GM12878 (cell line): ENCODE data around the gene DGCR8. TPM values are rescaled to one million over a fixed set of nuclear protein-coding genes. Genes with fewer than 3 reads are reported as not detected.

Source experiments
- ATAC-seq: fragments of 200-7000 bp; cut with Tn5 transposase; 3 replicates; pipeline ENCODE4 v1.9.1; 2020; ENCODE audit warnings: mild to moderate bottlenecking, moderate library complexity
- Bru-seq: library from RNA; stranded (reverse); fragments of 400-500 nt; gene quantifications from one replicate; lab custom pipeline; 2021; lab: Mats Ljungman, UMichigan
- BruChase-seq, 2 experiments: library from RNA; stranded (reverse); fragments of 400-500 nt; gene quantifications; one replicate each; lab custom pipeline; 2021; lab: Mats Ljungman, UMichigan
- BruUV-seq: library from RNA; stranded (reverse); fragments of 400-500 nt; replicated peaks from 2 replicates; lab custom pipeline; 2021; lab: Mats Ljungman, UMichigan
- CTCF ChIA-PET: fragments of 300-600 bp; sonication (Branson Sonifier 250); formaldehyde crosslinking; extraction: SDS; loops from one replicate; lab custom pipeline; 2021; ENCODE audit warnings: inconsistent platforms; lab: Yijun Ruan, JAX
- POLR2A ChIA-PET: fragments of 350-600 bp; formaldehyde crosslinking; extraction: SDS; loops from one replicate; lab custom pipeline; 2021; ENCODE audit warnings: inconsistent platforms; lab: Charles Lee
- RAD21 ChIA-PET: fragments of 300-600 bp; sonication (Branson Sonifier 250); formaldehyde crosslinking; loops from one replicate; lab custom pipeline; 2023; ENCODE audit warnings: antibody characterized with exemption; ENCODE audit not compliant: unreplicated experiment; lab: Charles Lee
- SMC1A ChIA-PET: fragments of 300-600 bp; sonication (Branson Sonifier 250); formaldehyde crosslinking; loops from one replicate; lab custom pipeline; 2023; ENCODE audit not compliant: unreplicated experiment, uncharacterized antibody; lab: Charles Lee
- DNase-seq: peaks from one replicate; pipeline ENCODE4 v3.0.0-alpha.2; 2011; ENCODE audit warnings: low read depth, low spot score
- FAIRE-seq: peaks from 3 replicates; lab custom pipeline; 2011; peaks lifted over from hg19 to GRCh38; lab: Jason Lieb, UNC
- H2AFZ ChIP-seq: 2 replicates; pipeline ENCODE4 v1.6.0; 2011; ENCODE audit warnings: low read depth, low read length, control low read depth; ENCODE audit not compliant: control insufficient read depth
- H3K27ac ChIP-seq: 2 replicates; pipeline ENCODE4 v1.5.1; 2011; ENCODE audit warnings: control low read depth; ENCODE audit not compliant: control insufficient read depth, insufficient read depth
- H3K27me3 ChIP-seq, 2 experiments: replicated peaks in 1 of 2; 2 replicates each; pipeline versions ENCODE4 v1.6.0 to v1.6.1; 2011; ENCODE audit warnings: low read length in 1 of 2; ENCODE audit not compliant: control insufficient read depth in 2 of 2, insufficient read depth in 2 of 2
- H3K36me3 ChIP-seq, 2 experiments: 2 replicates each; pipeline ENCODE4 v1.5.1; 2011; ENCODE audit warnings: low read length in 1 of 2; ENCODE audit not compliant: control insufficient read depth in 2 of 2, insufficient read depth in 2 of 2
- H3K4me1 ChIP-seq: 2 replicates; pipeline ENCODE4 v1.6.1; 2011; ENCODE audit warnings: mild to moderate bottlenecking, low read length, moderate library complexity, mixed read lengths; ENCODE audit not compliant: control insufficient read depth, insufficient read depth
- H3K4me2 ChIP-seq: 2 replicates; pipeline ENCODE4 v1.6.0; 2011; ENCODE audit warnings: control low read depth; ENCODE audit not compliant: control insufficient read depth, insufficient read depth
- H3K4me3 ChIP-seq: fragments of 200-600 bp; sonication (generic); 2 replicates; pipeline ENCODE4 v1.5.1; 2016
- H3K79me2 ChIP-seq: 2 replicates; pipeline ENCODE4 v1.6.0; 2011; ENCODE audit warnings: low read length; ENCODE audit not compliant: control insufficient read depth, insufficient read depth
- H3K9ac ChIP-seq: 2 replicates; pipeline ENCODE4 v1.8.0; 2011; ENCODE audit warnings: low read length, control low read depth, mixed read lengths; ENCODE audit not compliant: control insufficient read depth, insufficient read depth
- H3K9me3 ChIP-seq: replicated peaks from 3 replicates; pipeline ENCODE4 v1.5.1; 2011; ENCODE audit warnings: mild to moderate bottlenecking, low read length; ENCODE audit not compliant: control insufficient read depth, insufficient read depth
- H4K20me1 ChIP-seq: 2 replicates; pipeline ENCODE4 v1.6.0; 2011; ENCODE audit not compliant: control insufficient read depth, insufficient read depth
- BACH1 ChIP-seq: fragments of 450-650 bp; IDR thresholded peaks from 2 replicates; pipeline ENCODE4 v1.6.1; 2017; ENCODE audit warnings: mild to moderate bottlenecking, borderline replicate concordance
- E2F8 ChIP-seq: fragments of 450-650 bp; IDR thresholded peaks from 2 replicates; pipeline ENCODE4 v1.6.1; 2018; ENCODE audit warnings: mild to moderate bottlenecking, low read depth, moderate library complexity; ENCODE audit not compliant: partially characterized antibody
- EP300 ChIP-seq, 2 experiments: fragments of 150-350 bp in 1 of 2; IDR thresholded peaks; 2 replicates each; pipeline ENCODE4 v1.6.1; 2011 to 2012; ENCODE audit warnings: low read depth in 2 of 2, low read length in 2 of 2, borderline replicate concordance in 1 of 2, improper control_type of control experiment in 1 of 2, inconsistent platforms in 1 of 2; ENCODE audit not compliant: control insufficient read depth in 1 of 2
- GATAD2B ChIP-seq: fragments of 450-650 bp; conservative IDR thresholded peaks from 2 replicates; pipeline ENCODE4 v1.6.1; 2017; ENCODE audit warnings: low read depth, mild to moderate bottlenecking, moderate library complexity
- NR2C1 ChIP-seq: fragments of 450-650 bp; IDR thresholded peaks from 2 replicates; pipeline ENCODE4 v1.6.1; 2017; ENCODE audit warnings: antibody characterized with exemption, mild to moderate bottlenecking, moderate library complexity
- NR2F1 ChIP-seq: fragments of 450-650 bp; conservative IDR thresholded peaks from 2 replicates; pipeline ENCODE4 v1.6.1; 2017; ENCODE audit warnings: mild to moderate bottlenecking
- POLR2A ChIP-seq: IDR thresholded peaks from 2 replicates; pipeline ENCODE4 v1.6.1; 2011; ENCODE audit warnings: low read depth, mild to moderate bottlenecking, low read length
- POLR2AphosphoS2 ChIP-seq: IDR thresholded peaks from 2 replicates; pipeline ENCODE4 v1.6.1; 2011; ENCODE audit warnings: low read depth, mild to moderate bottlenecking, low read length, improper control_type of control experiment, moderate library complexity
- POLR2AphosphoS5 ChIP-seq: IDR thresholded peaks from 2 replicates; pipeline ENCODE4 v1.6.1; 2011; ENCODE audit warnings: mild to moderate bottlenecking, low read length, inconsistent platforms
- RB1 ChIP-seq: fragments of 450-650 bp; formaldehyde crosslinking; IDR thresholded peaks from 2 replicates; pipeline ENCODE4 v1.6.1; 2017; ENCODE audit warnings: mild to moderate bottlenecking, borderline replicate concordance
- WGBS: methylation state at CpG from one replicate; pipeline ENCODE4 v1.1.6; 2016; ENCODE audit warnings: low lambda C conversion rate; ENCODE audit not compliant: insufficient replicate concordance, insufficient coverage; ENCODE audit errors: missing lambda C conversion rate; 5-methylcytosine and 5-hydroxymethylcytosine counted together
- in situ Hi-C: fragments of 300-500 bp; cut with MboI; formaldehyde crosslinking; loops from 9 replicates; pipeline ENCODE4 v1.14.3; 2018; ENCODE audit warnings: mixed read lengths
- intact Hi-C: fragments of 100-400 bp; cut with micrococcal nuclease; formaldehyde crosslinking; loops from one replicate; pipeline ENCODE4 v1.14.2; 2022; ENCODE audit not compliant: unreplicated experiment
- long read RNA-seq, 2 experiments: library from polyadenylated mRNA; unstranded; transcript quantifications; one replicate each; pipeline ENCODE4 v2.0.0, GENCODE V29; 2019 to 2020
- polyA minus RNA-seq, 3 experiments: library from RNA; depleted of rRNA, polyadenylated mRNA; stranded (reverse); fragments of >200 nt; gene quantifications; 2 replicates each; pipeline ENCODE4 v1.2.3, GENCODE V29; 2011
- polyA plus RNA-seq, 11 experiments: library from polyadenylated mRNA; depleted of rRNA in 4 of 11; unstranded in 6 of 11; stranded (reverse) in 5 of 11; fragments of >200 nt; fragmentation: Nextera tagmentation in 4 of 11; fragmentation: Illumina TruSeq in 1 of 11; extraction: Ambion mirVana in 4 of 11; extraction: Trizol in 1 of 11; gene quantifications; 1 replicate in 1 of 11; 2 replicates in 10 of 11; pipeline versions ENCODE4 v1.2.1 to v1.2.3, GENCODE V29; 2011 to 2016; ENCODE audit warnings: inconsistent platforms in 2 of 11, missing spikeins in 2 of 11, low read depth in 1 of 11
- total RNA-seq, 4 experiments: library from RNA; depleted of rRNA in 3 of 4; stranded (reverse); fragments of >200 nt in 3 of 4; fragmentation: Illumina TruSeq in 1 of 4; extraction: Trizol in 1 of 4; gene quantifications; 2 replicates each; pipeline versions ENCODE4 v1.2.1 to v1.2.3, GENCODE V29; 2013 to 2021
- TF ChIP-seq, protein P1 (sequence below): fragments of 450-650 bp; IDR thresholded peaks from 2 replicates; pipeline ENCODE4 v1.6.1; 2016; ENCODE audit warnings: mild to moderate bottlenecking
- TF ChIP-seq, protein P2 (sequence below): IDR thresholded peaks from 2 replicates; pipeline ENCODE4 v1.6.1; 2011; ENCODE audit warnings: low read depth, mild to moderate bottlenecking, low read length, moderate library complexity, borderline replicate concordance; ENCODE audit errors: extremely low read depth

Gene DGCR8
- 62.1 and 88.0 TPM in 2 replicates for total RNA-seq (2013; cell fraction: nucleolus; rRNA removed)
- total RNA-seq (2014; rRNA removed) (24.1 and 28.5 TPM in 2 replicates), total RNA-seq (2014; rRNA removed; fragmentation: Illumina TruSeq; extraction: Trizol) (15.4 and 17.3 TPM in 2 replicates), total RNA-seq (2021) (33.0 and 35.1 TPM in 2 replicates), polyA plus RNA-seq (2011; rRNA removed) (15.0 and 17.1 TPM in 2 replicates), polyA plus RNA-seq (2014; fragmentation: Illumina TruSeq; extraction: Trizol) (14.1 and 17.9 TPM in 2 replicates), polyA plus RNA-seq (2014; fragmentation: Nextera tagmentation; extraction: Ambion mirVana) (1 to 10 TPM; 1.2 to 2.5 TPM), polyA plus RNA-seq (2014; rRNA removed) (27.8 and 29.7 TPM in 2 replicates), polyA plus RNA-seq (2016; fragmentation: Nextera tagmentation; extraction: Ambion mirVana) (10 to 100 TPM; 12.9 to 16.9 TPM), polyA minus RNA-seq (2011; rRNA and poly(A)+ RNA removed) (18.9 and 21.9 TPM in 2 replicates), Bru-seq, nascent RNA (percentile 65 among the genes with signal in this experiment), BruChase-seq, experiment 1, labeled RNA remaining after a 6-hour chase (percentile 76 among the genes with signal in this experiment), BruChase-seq, experiment 2, labeled RNA remaining after a 2-hour chase (percentile 78 among the genes with signal in this experiment)
- 10.6 TPM for polyA plus RNA-seq (2011; ENCODE audit: low read depth)
- polyA plus RNA-seq (2011; cell fraction: cytosol; rRNA removed), result 18.7 and 20.5 TPM in 2 replicates
- polyA plus RNA-seq (2011; cell fraction: nucleus; rRNA removed), result 96.6 and 126 TPM in 2 replicates
- 13.6 and 18.8 TPM in 2 replicates for polyA plus RNA-seq (2012)
- polyA minus RNA-seq (2011; cell fraction: cytosol; rRNA and poly(A)+ RNA removed), result 7.9 and 8.5 TPM in 2 replicates
- polyA minus RNA-seq (2011; cell fraction: nucleus; rRNA and poly(A)+ RNA removed), result 18.7 and 34.8 TPM in 2 replicates
- long read RNA-seq, experiment 1, full-length matches to known transcripts, result 4 of 11 reads
- long read RNA-seq, experiment 1, partial matches to known transcripts, result 2 of 11 reads
- long read RNA-seq, experiment 1, other reads (novel, unspliced or antisense), result 5 of 11 reads
- long read RNA-seq, experiment 2, partial matches to known transcripts, result 5 of 8 reads
- long read RNA-seq, experiment 2, other reads (novel, unspliced or antisense), result 3 of 8 reads

- BruUV-seq, result no TSS peak
- SMC1A ChIA-PET, result no interaction called here
- TF ChIP-seq E2F8 (peak; percentile 35), GATAD2B (peak; percentile 92), EP300 (IDR thresholded peaks at IDR 0.05; ENCODE audit: borderline replicate concordance in 1 of 2, control insufficient read depth in 1 of 2, low read depth in 2 of 2, low read length in 2 of 2) (no peak), POLR2A (peak; percentile 83), RB1 (peak; percentile 86; the same call in 1 of the 2 replicates), POLR2AphosphoS5 (peak; percentile 59; the same call in 1 of the 2 replicates), POLR2AphosphoS2 (0 out of 2 replicates have a peak, but pooled peaks have one; percentile 31), NR2F1 (peak; percentile 76; the same call in 1 of the 2 replicates), NR2C1 (peak; percentile 30; the same call in 1 of the 2 replicates), BACH1 (peak; percentile 24; the same call in 1 of the 2 replicates)
- TF ChIP-seq, protein P1, sequence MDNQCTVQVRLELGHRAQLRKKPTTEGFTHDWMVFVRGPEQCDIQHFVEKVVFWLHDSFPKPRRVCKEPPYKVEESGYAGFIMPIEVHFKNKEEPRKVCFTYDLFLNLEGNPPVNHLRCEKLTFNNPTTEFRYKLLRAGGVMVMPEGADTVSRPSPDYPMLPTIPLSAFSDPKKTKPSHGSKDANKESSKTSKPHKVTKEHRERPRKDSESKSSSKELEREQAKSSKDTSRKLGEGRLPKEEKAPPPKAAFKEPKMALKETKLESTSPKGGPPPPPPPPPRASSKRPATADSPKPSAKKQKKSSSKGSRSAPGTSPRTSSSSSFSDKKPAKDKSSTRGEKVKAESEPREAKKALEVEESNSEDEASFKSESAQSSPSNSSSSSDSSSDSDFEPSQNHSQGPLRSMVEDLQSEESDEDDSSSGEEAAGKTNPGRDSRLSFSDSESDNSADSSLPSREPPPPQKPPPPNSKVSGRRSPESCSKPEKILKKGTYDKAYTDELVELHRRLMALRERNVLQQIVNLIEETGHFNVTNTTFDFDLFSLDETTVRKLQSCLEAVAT, result 0 out of 2 replicates have a peak, but pooled peaks have one; percentile 48
- TF ChIP-seq, protein P2, sequence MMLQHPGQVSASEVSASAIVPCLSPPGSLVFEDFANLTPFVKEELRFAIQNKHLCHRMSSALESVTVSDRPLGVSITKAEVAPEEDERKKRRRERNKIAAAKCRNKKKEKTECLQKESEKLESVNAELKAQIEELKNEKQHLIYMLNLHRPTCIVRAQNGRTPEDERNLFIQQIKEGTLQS, result no peak
These were observed at the start of gene DGCR8 for GRCh38 chr22:20079745-20080444. TSS of gene DGCR8 (plus strand) at chr22:20080241. CDS start at chr22:20085964, 5,723 bp downstream.

More at GRCh38 chr22:20079745-20080444, at the start of gene DGCR8:
- Histone ChIP-seq H2AFZ (peak within 1 kb of the TSS; percentile 97), H3K36me3 (no peaks in the 10 kb centered on the region), H3K27ac (peak within 1 kb of the TSS; percentile 71), H3K27me3 (no peaks in the 10 kb centered on the region), H3K9me3 (no peaks in the 10 kb centered on the region), H3K79me2 (peaks cover 49% of the 10 kb centered on the region), H4K20me1 (no peaks in the 10 kb centered on the region), H3K4me1 (peaks cover 8% of the 10 kb centered on the region), H3K9ac (peak within 1 kb of the TSS; percentile 62), H3K4me2 (peak within 1 kb of the TSS; percentile 97), H3K4me3 (peak within 1 kb of the TSS; percentile 95)
- peak; percentile 28 for DNase-seq
- ChIA-PET POLR2A (no interaction called here), CTCF (interaction anchor here (0.9 to 1.3 kb wide), 2 partner anchors 11 to 37 kb away, joined by 3 read pairs; partner anchors contain the start of gene TRMT2A), RAD21 (interaction anchor here (1.5 kb wide), 1 partner anchor 58 kb away, joined by 5 read pairs; no protein-coding TSS in a partner anchor)
- peak; percentile 89 for ATAC-seq
- 1% methylated on average over 80 of the region's 100 CpGs for WGBS
- in situ Hi-C loops (no loop called here), intact Hi-C loops (loop anchor here (10.0 kb wide), 1 partner anchor 55 kb away; the partner anchor contains the start of gene TANGO2)
- FAIRE-seq, result no peak
